HFFc6 (cell line): ENCODE data around the gene PLK2. TPM values are rescaled to one million over a fixed set of nuclear protein-coding genes. Genes with fewer than 3 reads are reported as not detected.

Experiments used
- DNase-seq: peaks from one replicate; pipeline ENCODE4 v3.0.0-alpha.2; 2018
- H3K27ac Mint-ChIP-seq: 2 replicates; pipeline ENCODE4 v1.8.0; 2020; ENCODE audit warnings: mild to moderate bottlenecking, mixed read lengths
- H3K27me3 Mint-ChIP-seq: 2 replicates; pipeline ENCODE4 v1.8.0; 2021; ENCODE audit warnings: mild to moderate bottlenecking, moderate library complexity, mixed read lengths; ENCODE audit not compliant: insufficient read depth
- H3K36me3 Mint-ChIP-seq: 2 replicates; pipeline ENCODE4 v1.8.0; 2021; ENCODE audit warnings: low read depth, mixed read lengths
- H3K4me1 Mint-ChIP-seq: 2 replicates; pipeline ENCODE4 v1.8.0; 2020; ENCODE audit warnings: low read depth, mixed read lengths
- H3K4me3 Mint-ChIP-seq: 2 replicates; pipeline ENCODE4 v1.8.0; 2020; ENCODE audit warnings: mild to moderate bottlenecking, moderate library complexity, mixed read lengths
- H3K9me3 Mint-ChIP-seq: 2 replicates; pipeline ENCODE4 v1.8.0; 2020; ENCODE audit warnings: mild to moderate bottlenecking, mixed read lengths
- total RNA-seq, 6 experiments: library from RNA; stranded (reverse); fragmentation: NEBNext Ultra II Directional; extraction: Animal tissue kit (Norgen Biotek cat#: 25700); gene quantifications; 2 replicates in 1 of 6; 3 replicates in 5 of 6; pipeline ENCODE4 v1.2.3, GENCODE V29; 2021
- TF ChIP-seq, protein P1 (sequence below): fragments of 200-600 bp; sonication (generic); IDR thresholded peaks from 2 replicates; pipeline ENCODE4 v1.5.0; 2021; ENCODE audit warnings: antibody characterized with exemption, mild to moderate bottlenecking

Gene PLK2
- total RNA-seq, 6 experiments from 2014 or later, result 50.4 to 80.1 (median 71.3) TPM

DNA sequence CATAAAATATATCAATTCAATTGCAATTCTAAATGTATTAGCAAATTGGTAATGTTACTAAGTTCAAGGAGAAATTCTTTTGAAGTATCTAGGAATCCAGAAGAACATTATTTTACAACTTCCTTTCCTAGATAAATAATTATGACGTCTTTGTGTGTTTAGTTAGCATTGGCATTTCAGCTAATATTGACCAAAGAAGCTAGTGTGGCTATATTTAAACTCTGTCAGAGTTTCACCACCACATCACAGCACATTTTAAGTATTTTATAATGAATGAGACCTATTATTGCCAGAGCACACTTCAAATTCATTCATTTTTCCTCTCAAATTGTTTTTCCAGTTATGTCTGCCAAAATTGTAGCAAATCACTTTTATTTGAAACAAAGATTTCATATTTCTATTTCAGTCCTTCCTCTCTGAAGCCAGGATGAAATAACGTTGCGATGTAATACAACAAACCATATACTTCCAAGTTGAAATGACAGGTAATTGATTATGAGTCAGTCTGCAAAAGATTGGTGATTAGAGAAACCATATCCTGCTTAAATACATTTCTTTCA lies 18.9 kb downstream of the PLK2 start:
- Mint-ChIP-seq H3K27me3 (no peaks in the 10 kb centered on the region; the same call in 1 of the 2 replicates), H3K9me3 (no peaks in the 10 kb centered on the region), H3K4me3 (no peak overlapping the region), H3K36me3 (peaks cover 4% of the 10 kb centered on the region), H3K4me1 (no peaks in the 10 kb centered on the region), H3K27ac (no peak overlapping the region)
- TF ChIP-seq, protein P1, sequence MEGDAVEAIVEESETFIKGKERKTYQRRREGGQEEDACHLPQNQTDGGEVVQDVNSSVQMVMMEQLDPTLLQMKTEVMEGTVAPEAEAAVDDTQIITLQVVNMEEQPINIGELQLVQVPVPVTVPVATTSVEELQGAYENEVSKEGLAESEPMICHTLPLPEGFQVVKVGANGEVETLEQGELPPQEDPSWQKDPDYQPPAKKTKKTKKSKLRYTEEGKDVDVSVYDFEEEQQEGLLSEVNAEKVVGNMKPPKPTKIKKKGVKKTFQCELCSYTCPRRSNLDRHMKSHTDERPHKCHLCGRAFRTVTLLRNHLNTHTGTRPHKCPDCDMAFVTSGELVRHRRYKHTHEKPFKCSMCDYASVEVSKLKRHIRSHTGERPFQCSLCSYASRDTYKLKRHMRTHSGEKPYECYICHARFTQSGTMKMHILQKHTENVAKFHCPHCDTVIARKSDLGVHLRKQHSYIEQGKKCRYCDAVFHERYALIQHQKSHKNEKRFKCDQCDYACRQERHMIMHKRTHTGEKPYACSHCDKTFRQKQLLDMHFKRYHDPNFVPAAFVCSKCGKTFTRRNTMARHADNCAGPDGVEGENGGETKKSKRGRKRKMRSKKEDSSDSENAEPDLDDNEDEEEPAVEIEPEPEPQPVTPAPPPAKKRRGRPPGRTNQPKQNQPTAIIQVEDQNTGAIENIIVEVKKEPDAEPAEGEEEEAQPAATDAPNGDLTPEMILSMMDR, result no peak
- DNase-seq, result no peak

DNA sequence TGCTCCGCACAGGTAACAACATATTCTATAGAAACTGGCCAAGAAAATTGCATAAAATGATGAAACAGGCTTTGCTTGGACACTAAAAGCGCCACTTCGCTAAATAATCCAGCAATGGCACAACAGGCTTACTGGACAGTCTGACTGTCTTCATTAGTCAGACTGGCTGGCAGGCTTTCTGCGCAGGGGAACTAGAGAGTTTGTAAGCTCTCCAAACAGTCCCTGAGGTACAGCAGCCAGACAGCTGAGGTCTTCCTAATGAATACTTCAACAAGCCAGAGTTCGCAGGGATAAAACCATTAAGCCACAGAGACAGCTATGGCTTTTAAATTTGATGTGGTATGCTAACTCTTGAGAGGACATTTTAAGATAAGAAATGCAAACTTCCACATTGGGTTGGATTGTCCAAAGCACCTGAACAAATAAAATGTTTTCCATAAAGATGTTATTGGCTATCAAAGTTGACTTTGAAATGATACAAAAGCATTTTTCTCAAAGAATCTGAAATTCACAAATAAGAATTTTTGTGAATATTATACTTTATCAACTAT lies 20.7 kb downstream of the PLK2 start:
- no peaks in the 10 kb centered on the region for H3K36me3 Mint-ChIP-seq
- H3K4me3 Mint-ChIP-seq, result no peak overlapping the region
- no peaks in the 10 kb centered on the region for H3K9me3 Mint-ChIP-seq
- no peak for DNase-seq
- H3K27ac Mint-ChIP-seq, result no peak overlapping the region
- TF ChIP-seq, protein P1, result no peak
- no peaks in the 10 kb centered on the region for H3K4me1 Mint-ChIP-seq
- no peaks in the 10 kb centered on the region for H3K27me3 Mint-ChIP-seq

DNA sequence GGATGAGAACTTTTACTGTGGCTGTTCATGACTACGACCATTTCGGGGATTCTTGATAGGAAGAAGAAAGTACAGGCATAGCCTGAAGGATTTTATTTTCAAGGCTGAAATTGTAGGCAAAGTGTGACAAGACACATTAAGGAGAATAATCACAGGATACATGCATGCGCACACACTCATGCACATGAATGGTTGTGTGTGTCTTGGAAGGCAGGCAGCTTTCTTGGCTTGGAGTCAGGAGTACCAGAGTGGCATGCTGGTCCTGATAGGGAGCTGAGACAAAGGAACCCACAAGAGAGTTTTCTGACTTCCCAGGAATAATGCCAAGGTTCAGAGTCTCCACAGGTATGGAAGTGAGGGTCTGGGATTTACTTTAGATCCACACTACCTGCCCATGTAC lies 22.2 kb downstream of the PLK2 start:
- Mint-ChIP-seq H3K4me3 (no peak overlapping the region), H3K36me3 (no peaks in the 10 kb centered on the region), H3K27ac (no peak overlapping the region), H3K9me3 (no peaks in the 10 kb centered on the region), H3K27me3 (no peaks in the 10 kb centered on the region), H3K4me1 (no peaks in the 10 kb centered on the region)
- DNase-seq, result no peak
- TF ChIP-seq, protein P1, result no peak

DNA sequence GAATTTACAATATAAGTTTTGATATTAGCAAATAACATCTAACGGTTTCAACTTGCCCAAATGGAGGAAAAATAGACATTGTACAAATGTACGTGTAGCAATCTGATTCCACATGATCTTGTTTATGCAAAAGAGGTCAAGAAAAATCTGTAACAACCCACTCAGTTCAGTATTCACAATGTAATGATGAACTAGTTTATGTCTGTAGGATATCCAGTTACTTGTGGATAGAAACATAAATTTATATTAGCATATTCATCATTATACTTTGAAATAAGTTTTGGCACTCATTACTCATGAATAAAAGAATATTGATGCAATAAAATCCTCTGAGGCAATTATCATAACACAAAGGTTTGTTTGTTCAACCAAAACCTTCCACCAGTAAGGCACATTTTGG lies 28.1 kb downstream of the PLK2 start:
- Mint-ChIP-seq H3K36me3 (no peaks in the 10 kb centered on the region), H3K4me1 (no peaks in the 10 kb centered on the region), H3K4me3 (no peak overlapping the region), H3K27ac (no peak overlapping the region), H3K9me3 (no peaks in the 10 kb centered on the region), H3K27me3 (no peaks in the 10 kb centered on the region)
- no peak for DNase-seq
- TF ChIP-seq, protein P1, result no peak

DNA sequence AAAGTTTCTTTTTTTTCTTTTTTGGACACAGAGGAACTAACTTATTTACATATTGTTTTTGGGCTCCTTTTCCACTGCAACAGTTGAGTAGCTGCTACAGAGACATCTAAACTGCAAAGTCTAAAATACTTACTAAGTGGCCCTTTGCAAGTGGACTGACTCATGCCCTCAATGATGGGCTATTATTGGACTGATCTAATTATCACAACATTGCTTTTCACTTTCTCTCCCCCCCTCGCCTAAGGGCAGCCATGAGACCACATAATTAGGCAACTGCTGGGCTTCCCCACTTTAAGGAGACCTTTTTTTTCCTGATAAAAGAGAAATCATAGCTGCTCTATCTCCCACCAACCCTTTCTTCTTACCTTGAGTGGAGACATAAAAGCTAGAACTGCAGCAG lies 47.0 kb downstream of the PLK2 start:
- no peaks in the 10 kb centered on the region for H3K27me3 Mint-ChIP-seq
- no peaks in the 10 kb centered on the region for H3K36me3 Mint-ChIP-seq
- no peak for DNase-seq
- H3K27ac Mint-ChIP-seq, result no peak overlapping the region
- no peaks in the 10 kb centered on the region for H3K9me3 Mint-ChIP-seq
- H3K4me3 Mint-ChIP-seq, result no peak overlapping the region
- peaks cover 45% of the 10 kb centered on the region for H3K4me1 Mint-ChIP-seq
- TF ChIP-seq, protein P1, result no peak
